SK-N-SH treated with all-trans-retinoic acid at 6 μM for 48 hours (cell line): ENCODE results near the gene RRP12.
"Not testable (repeated sequence)": the region's sequence is repeated elsewhere in the genome, so short reads cannot be mapped to it uniquely, and the experiment has no call there.

Experiments
- ATAC-seq: fragments of 200-7000 bp; cut with Tn5 transposase; 3 replicates; pipeline ENCODE4 v1.9.1; 2020; ENCODE audit warnings: mild to moderate bottlenecking, moderate library complexity
- ARNTL ChIP-seq: fragments of 450-650 bp; formaldehyde crosslinking; IDR thresholded peaks from 2 replicates; pipeline ENCODE4 v1.5.0; 2020; ENCODE audit warnings: low read depth, mild to moderate bottlenecking, moderate library complexity, borderline replicate concordance
- CREB5 ChIP-seq: fragments of 250-450 bp; sonication (Bioruptor Pico); IDR thresholded peaks from 2 replicates; pipeline ENCODE4 v1.5.1; 2020; ENCODE audit warnings: low read depth, mild to moderate bottlenecking, moderate library complexity
- CSDC2 ChIP-seq: fragments of 250-450 bp; sonication (Bioruptor Pico); IDR thresholded peaks from 2 replicates; pipeline ENCODE4 v1.5.0; 2020; ENCODE audit warnings: mild to moderate bottlenecking, moderate library complexity
- CSRNP3 ChIP-seq: fragments of 250-450 bp; sonication (Bioruptor Pico); IDR thresholded peaks from 2 replicates; pipeline ENCODE4 v1.5.1; 2021; ENCODE audit warnings: mild to moderate bottlenecking, moderate library complexity
- ESRRG ChIP-seq: fragments of 250-450 bp; sonication (Bioruptor Pico); IDR thresholded peaks from 2 replicates; pipeline ENCODE4 v1.6.1; 2021; ENCODE audit warnings: mild to moderate bottlenecking
- GLIS3 ChIP-seq: fragments of 250-450 bp; sonication (Bioruptor Pico); IDR thresholded peaks from 2 replicates; pipeline ENCODE4 v1.5.0; 2020; ENCODE audit warnings: mild to moderate bottlenecking, moderate library complexity
- ISL1 ChIP-seq: fragments of 250-450 bp; sonication (Bioruptor Pico); IDR thresholded peaks from 2 replicates; pipeline ENCODE4 v2.1.2; 2022; ENCODE audit warnings: mild to moderate bottlenecking, moderate library complexity
- OSR1 ChIP-seq: fragments of 250-450 bp; sonication (Bioruptor Pico); IDR thresholded peaks from 2 replicates; pipeline ENCODE4 v1.8.0; 2022; ENCODE audit warnings: moderate library complexity, mild to moderate bottlenecking, inconsistent platforms
- PATZ1 ChIP-seq: fragments of 250-450 bp; sonication (Bioruptor Pico); IDR thresholded peaks from 2 replicates; pipeline ENCODE4 v1.8.0; 2020; ENCODE audit warnings: mild to moderate bottlenecking, moderate library complexity, borderline replicate concordance
- POU6F1 ChIP-seq: fragments of 250-450 bp; sonication (Bioruptor Pico); IDR thresholded peaks from 2 replicates; pipeline ENCODE4 v1.8.0; 2021; ENCODE audit warnings: low read depth, mild to moderate bottlenecking, moderate library complexity, borderline replicate concordance
- PPARA ChIP-seq: fragments of 250-450 bp; sonication (Bioruptor Pico); IDR thresholded peaks from 2 replicates; pipeline ENCODE4 v1.5.0; 2020; ENCODE audit warnings: mild to moderate bottlenecking, borderline replicate concordance
- SNAI2 ChIP-seq: fragments of 250-450 bp; sonication (Bioruptor Pico); IDR thresholded peaks from 2 replicates; pipeline ENCODE4 v1.5.0; 2020; ENCODE audit warnings: mild to moderate bottlenecking, moderate library complexity
- TSHZ2 ChIP-seq: fragments of 250-450 bp; sonication (Bioruptor Pico); IDR thresholded peaks from 2 replicates; pipeline ENCODE4 v1.5.0; 2020; ENCODE audit warnings: mild to moderate bottlenecking, moderate library complexity
- ZFP3 ChIP-seq: fragments of 250-450 bp; sonication (Bioruptor Pico); IDR thresholded peaks from 2 replicates; pipeline ENCODE4 v1.5.0; 2020; ENCODE audit warnings: mild to moderate bottlenecking, moderate library complexity
- ZFP30 ChIP-seq: fragments of 450-650 bp; formaldehyde crosslinking; IDR thresholded peaks from 2 replicates; pipeline ENCODE4 v1.5.0; 2022; ENCODE audit warnings: mild to moderate bottlenecking, moderate library complexity
- ZNF565 ChIP-seq: fragments of 450-650 bp; formaldehyde crosslinking; conservative IDR thresholded peaks from 2 replicates; pipeline ENCODE4 v1.5.0; 2020; ENCODE audit warnings: low read depth, mild to moderate bottlenecking, moderate library complexity
- ZNF70 ChIP-seq: fragments of 450-650 bp; formaldehyde crosslinking; IDR thresholded peaks from 2 replicates; pipeline ENCODE4 v1.5.0; 2020; ENCODE audit warnings: mild to moderate bottlenecking, moderate library complexity
- ZNF8 ChIP-seq: fragments of 450-650 bp; formaldehyde crosslinking; IDR thresholded peaks from 2 replicates; pipeline ENCODE4 v1.5.0; 2020; ENCODE audit warnings: mild to moderate bottlenecking, moderate library complexity

Gene RRP12

GRCh38 chr10:97426776-97427570 is 25.8 kb upstream of the RRP12 start (continued):
- no peak for TF ChIP-seq CSRNP3 (CRISPR knock-in tag)
- no peak for TF ChIP-seq ESRRG (CRISPR knock-in tag)
- no peak for TF ChIP-seq SNAI2
- no peak for TF ChIP-seq PATZ1 (CRISPR knock-in tag)
- no peak for TF ChIP-seq ZNF8 (CRISPR knock-in tag)

GRCh38 chr10:97425964-97426775 is 25.0 kb upstream of the RRP12 start, which contains the start of gene PGAM1:
PGAM1 (plus strand) TSS chr10:97426191; CDS start chr10:97426308, 117 bp downstream.
- ATAC-seq = peak; percentile 85
- TF ChIP-seq OSR1 (CRISPR knock-in tag) = no peak
- TF ChIP-seq CREB5 (CRISPR knock-in tag) = no peak
- TF ChIP-seq ARNTL (CRISPR knock-in tag) = no peak
- no peak for TF ChIP-seq ZFP3 (CRISPR knock-in tag)
- no peak for TF ChIP-seq GLIS3 (CRISPR knock-in tag)
- no peak for TF ChIP-seq ISL1
- TF ChIP-seq POU6F1 (CRISPR knock-in tag) = no peak
- TF ChIP-seq CSDC2 (CRISPR knock-in tag) = no peak
- TF ChIP-seq ZNF565 = no peak
- no peak for TF ChIP-seq ZNF8 (CRISPR knock-in tag)
- no peak for TF ChIP-seq PATZ1 (CRISPR knock-in tag)
- no peak for TF ChIP-seq CSRNP3 (CRISPR knock-in tag)
- no peak for TF ChIP-seq TSHZ2 (CRISPR knock-in tag)
- no peak for TF ChIP-seq ZFP30 (CRISPR knock-in tag)
- no peak for TF ChIP-seq PPARA
- no peak for TF ChIP-seq ESRRG (CRISPR knock-in tag)
- TF ChIP-seq ZNF70 (CRISPR knock-in tag) = no peak
- no peak for TF ChIP-seq SNAI2

GRCh38 chr10:97423757-97424098 is 22.6 kb upstream of the RRP12 start:
- not testable (repeated sequence) for ATAC-seq
